Liver (tissue), 9 donors: ENCODE data around the gene NBEAL1. TPM values are rescaled to one million over a fixed set of nuclear protein-coding genes. Genes with fewer than 3 reads are reported as not detected.

Experiments
- DNase-seq: peaks from one replicate; pipeline ENCODE4 v3.0.0-alpha.2; 2017; ENCODE audit warnings: low spot score
- H3K27ac ChIP-seq, 2 donors: one replicate each; pipeline ENCODE4 v1.7.0; 2013; ENCODE audit warnings: inconsistent platforms in 2 of 2, low read length in 2 of 2, control low read depth in 1 of 2, low read depth in 1 of 2, mild to moderate bottlenecking in 1 of 2
- H3K27me3 ChIP-seq, 4 donors: one replicate each; pipeline versions ENCODE4 v1.6.1 to v1.7.0; 2013; ENCODE audit warnings: low read length in 3 of 4, inconsistent platforms in 1 of 4, mild to moderate bottlenecking in 1 of 4, moderate library complexity in 1 of 4; ENCODE audit not compliant: control insufficient read depth in 4 of 4, insufficient read depth in 4 of 4
- H3K36me3 ChIP-seq, 4 donors: one replicate each; pipeline versions ENCODE4 v1.6.1 to v1.7.0; 2013; ENCODE audit warnings: low read length in 3 of 4, mild to moderate bottlenecking in 3 of 4, low read depth in 1 of 4, moderate library complexity in 1 of 4; ENCODE audit not compliant: control insufficient read depth in 4 of 4, insufficient read depth in 3 of 4
- H3K4me1 ChIP-seq, 4 donors: one replicate each; pipeline versions ENCODE4 v1.6.1 to v1.7.0; 2013; ENCODE audit warnings: low read length in 3 of 4, mild to moderate bottlenecking in 3 of 4, moderate library complexity in 1 of 4; ENCODE audit not compliant: control insufficient read depth in 4 of 4, insufficient read depth in 4 of 4
- H3K4me3 ChIP-seq, 3 donors: one replicate each; pipeline versions ENCODE4 v1.6.1 to v1.7.0; 2013; ENCODE audit warnings: low read length in 3 of 3, control low read depth in 1 of 3, low read depth in 1 of 3, mild to moderate bottlenecking in 1 of 3
- H3K9ac ChIP-seq, 2 donors: one replicate each; pipeline ENCODE4 v1.7.0; 2013; ENCODE audit warnings: low read length in 2 of 2, mild to moderate bottlenecking in 2 of 2, moderate library complexity in 2 of 2, control low read depth in 1 of 2, low read depth in 1 of 2
- H3K9me3 ChIP-seq, 4 donors: one replicate each; pipeline versions ENCODE4 v1.6.1 to v1.7.0; 2013; ENCODE audit warnings: low read length in 3 of 4; ENCODE audit not compliant: control insufficient read depth in 4 of 4
- ATF3 ChIP-seq: IDR thresholded peaks from 2 replicates; pipeline ENCODE4 v1.6.1; 2016; ENCODE audit warnings: antibody characterized with exemption
- CTCF ChIP-seq: fragments of 150-350 bp; IDR thresholded peaks from 2 replicates; pipeline ENCODE4 v1.5.1; 2017; ENCODE audit warnings: improper control_type of control experiment, low read depth, low read length; ENCODE audit not compliant: missing input control
- EGR1 ChIP-seq, 2 donors: IDR thresholded peaks; 2 replicates each; pipeline ENCODE4 v1.6.1; 2016 to 2018; ENCODE audit warnings: antibody characterized with exemption in 2 of 2, low read depth in 2 of 2
- FOXA1 ChIP-seq: IDR thresholded peaks from 2 replicates; pipeline ENCODE4 v1.6.1; 2016; ENCODE audit warnings: antibody characterized with exemption
- GABPA ChIP-seq, 2 donors: IDR thresholded peaks in 1 of 2; conservative IDR thresholded peaks in 1 of 2; 2 replicates each; pipeline ENCODE4 v1.6.1; 2016; ENCODE audit warnings: antibody characterized with exemption in 2 of 2, mild to moderate bottlenecking in 1 of 2, moderate library complexity in 1 of 2
- HNF4A ChIP-seq, 2 donors: conservative IDR thresholded peaks; 2 replicates each; pipeline ENCODE4 v1.6.1; 2016; ENCODE audit warnings: antibody characterized with exemption in 2 of 2, mild to moderate bottlenecking in 2 of 2
- HNF4G ChIP-seq: IDR thresholded peaks from 2 replicates; pipeline ENCODE4 v1.6.1; 2016; ENCODE audit warnings: antibody characterized with exemption
- JUND ChIP-seq, 2 donors: IDR thresholded peaks; 2 replicates each; pipeline ENCODE4 v1.6.1; 2016; ENCODE audit warnings: antibody characterized with exemption in 2 of 2
- MAX ChIP-seq: IDR thresholded peaks from 2 replicates; pipeline ENCODE4 v1.6.1; 2016; ENCODE audit warnings: antibody characterized with exemption
- RAD21 ChIP-seq, 2 donors: IDR thresholded peaks; 2 replicates each; pipeline ENCODE4 v1.6.1; 2016; ENCODE audit warnings: antibody characterized with exemption in 2 of 2, mild to moderate bottlenecking in 2 of 2
- REST ChIP-seq: IDR thresholded peaks from 2 replicates; pipeline ENCODE4 v1.6.1; 2016; ENCODE audit warnings: antibody characterized with exemption, mild to moderate bottlenecking
- RXRA ChIP-seq, 2 donors: IDR thresholded peaks; 2 replicates each; pipeline ENCODE4 v1.6.1; 2017 to 2018; ENCODE audit warnings: antibody characterized with exemption in 2 of 2, mild to moderate bottlenecking in 1 of 2
- SP1 ChIP-seq: IDR thresholded peaks from 2 replicates; pipeline ENCODE4 v1.6.1; 2018; ENCODE audit warnings: antibody characterized with exemption, mild to moderate bottlenecking
- TAF1 ChIP-seq: conservative IDR thresholded peaks from 2 replicates; pipeline ENCODE4 v1.6.1; 2016; ENCODE audit warnings: antibody characterized with exemption, mild to moderate bottlenecking
- YY1 ChIP-seq: IDR thresholded peaks from 2 replicates; pipeline ENCODE4 v1.6.1; 2016; ENCODE audit warnings: antibody characterized with exemption, mild to moderate bottlenecking
- ZBTB33 ChIP-seq: IDR thresholded peaks from 2 replicates; pipeline ENCODE4 v1.6.1; 2016; ENCODE audit warnings: antibody characterized with exemption
- WGBS: extraction: QIAGEN DNeasy Blood & Tissue Kit; methylation state at CpG from one replicate; pipeline ENCODE4 v1.1.7; 2013; 5-methylcytosine and 5-hydroxymethylcytosine counted together
- polyA plus RNA-seq, 2 donors: library from polyadenylated mRNA; stranded (reverse) in 1 of 2; unstranded in 1 of 2; fragments of 200-250 nt in 1 of 2; fragments of >200 nt in 1 of 2; fragmentation: Nextera tagmentation in 1 of 2; extraction: Ambion mirVana in 1 of 2; gene quantifications; one replicate each; pipeline versions ENCODE4 v1.2.1 to v1.2.3, GENCODE V29; 2013 to 2015
- total RNA-seq, 2 donors: library from RNA; depleted of rRNA; stranded (reverse); fragments of >200 nt; gene quantifications; one replicate each; pipeline ENCODE4 v1.2.3, GENCODE V29; 2014
- donor health status: healthy.
- donor health status: healthy.
- donor health status: healthy.
- donor health status: healthy.
- donor health status: healthy.

Gene NBEAL1
- total and polyA plus RNA-seq, 4 donors, result 4.4 to 47.9 (median 17.0) TPM

GRCh38 chr2:203195331-203196036, 180.8 kb downstream of the NBEAL1 start:
- DNase-seq, result no peak
- 97% methylated on average over 5 of the region's 5 CpGs for WGBS
- Histone ChIP-seq H3K36me3 (peaks cover 2 to 24% (median 15%) of the 10 kb centered on the region in 4 donors), H3K4me1 (no peaks in the 10 kb centered on the region), H3K4me3 (no peak overlapping the region), H3K27me3 (no peaks in the 10 kb centered on the region), H3K9me3 (no peaks in the 10 kb centered on the region), H3K9ac (no peak overlapping the region), H3K27ac (no peak overlapping the region)
- no peak for TF ChIP-seq MAX
- no peak for TF ChIP-seq REST
- TF ChIP-seq ZBTB33, result no peak
- TF ChIP-seq TAF1, result no peak
- no peak for TF ChIP-seq GABPA (IDR thresholded peaks at IDR 0.05 in 1 of 2, conservative IDR thresholded peaks at IDR 0.05 in 1 of 2)
- TF ChIP-seq CTCF, result no peak
- TF ChIP-seq FOXA1, result no peak
- no peak for TF ChIP-seq HNF4A (conservative IDR thresholded peaks at IDR 0.05)
- no peak for TF ChIP-seq RXRA (IDR thresholded peaks at IDR 0.05)
- no peak for TF ChIP-seq YY1
- no peak for TF ChIP-seq EGR1 (IDR thresholded peaks at IDR 0.05; ENCODE audit: low read depth in 2 of 2)
- TF ChIP-seq SP1, result no peak
- TF ChIP-seq ATF3, result no peak
- TF ChIP-seq RAD21 (IDR thresholded peaks at IDR 0.05), result no peak
- TF ChIP-seq JUND (IDR thresholded peaks at IDR 0.05), result no peak
- no peak for TF ChIP-seq HNF4G
